C4-2B (cell line): ENCODE data around the gene RHCE.

Experiments
- H3K27ac ChIP-seq: fragments of 450-650 bp; 2 replicates; pipeline ENCODE4 v1.5.1; 2017
- CTCF ChIP-seq: fragments of 450-650 bp; conservative IDR thresholded peaks from 2 replicates; pipeline ENCODE4 v1.5.1; 2017; ENCODE audit warnings: mild to moderate bottlenecking
- ZFX ChIP-seq: fragments of 450-650 bp; IDR thresholded peaks from 2 replicates; pipeline ENCODE4 v1.6.1; 2017

RHCE gene

GRCh38 chr1:25360596-25361581, 59.7 kb downstream of the RHCE start:
- no peak overlapping the region for H3K27ac ChIP-seq
- no peak for TF ChIP-seq CTCF
- TF ChIP-seq ZFX: no peak

GRCh38 chr1:25356848-25357247, 63.8 kb downstream of the RHCE start:
- H3K27ac ChIP-seq: no peak overlapping the region
- TF ChIP-seq ZFX (no peak), CTCF (no peak)

- no peak overlapping the region for H3K27ac ChIP-seq
Measured at GRCh38 chr1:25356441-25356840, 64.2 kb downstream of the RHCE start.

GRCh38 chr1:25355841-25356395, 64.7 kb downstream of the RHCE start:
- TF ChIP-seq CTCF: no peak
- no peak for TF ChIP-seq ZFX
- no peak overlapping the region for H3K27ac ChIP-seq

More at GRCh38 chr1:25356441-25356840, 64.2 kb downstream of the RHCE start:
- TF ChIP-seq CTCF (no peak), ZFX (no peak)

GRCh38 chr1:25349606-25350005, 71.0 kb downstream of the RHCE start:
- no peak for TF ChIP-seq CTCF
- TF ChIP-seq ZFX: no peak
- no peak overlapping the region for H3K27ac ChIP-seq

GRCh38 chr1:25347556-25347955, 73.1 kb downstream of the RHCE start:
- TF ChIP-seq CTCF (no peak), ZFX (no peak)
- H3K27ac ChIP-seq: no peak overlapping the region

GRCh38 chr1:25343872-25344271, 76.8 kb downstream of the RHCE start:
- TF ChIP-seq ZFX: no peak
- TF ChIP-seq CTCF: no peak
- H3K27ac ChIP-seq: no peak overlapping the region
